Activated CD4-positive, alpha-beta memory T cell treated with anti-CD3 and anti-CD28 coated beads, Interleukin-2, amount 10 ng/mL, durations not matched to agents 7 days and 5 days (primary cell): ENCODE measurements around the gene ELP6. TPM values are rescaled to one million over a fixed set of nuclear protein-coding genes. Genes with fewer than 3 reads are reported as not detected.

ENCODE experiments used
- CTCF ChIA-PET: fragments of 350-600 bp; sonication (Branson Sonifier 250); formaldehyde crosslinking; loops from one replicate; lab custom pipeline; 2021; ENCODE audit warnings: antibody characterized with exemption, inconsistent platforms; lab: Charles Lee
- POLR2A ChIA-PET: fragments of 350-600 bp; sonication (Branson Sonifier 250); formaldehyde crosslinking; loops from one replicate; lab custom pipeline; 2021; ENCODE audit warnings: antibody characterized with exemption; lab: Charles Lee
- DNase-seq: peaks from one replicate; pipeline ENCODE4 v3.0.0-alpha.2; 2020
- H3K27ac Mint-ChIP-seq: one replicate; pipeline ENCODE4 v1.8.0; 2021; ENCODE audit warnings: mild to moderate bottlenecking, mixed read lengths
- H3K27me3 Mint-ChIP-seq: one replicate; pipeline ENCODE4 v1.8.0; 2021; ENCODE audit warnings: mixed read lengths
- H3K36me3 Mint-ChIP-seq: one replicate; pipeline ENCODE4 v1.8.0; 2021; ENCODE audit warnings: low read depth, mixed read lengths
- H3K4me1 Mint-ChIP-seq: one replicate; pipeline ENCODE4 v1.8.0; 2021; ENCODE audit warnings: mixed read lengths
- H3K4me3 Mint-ChIP-seq: one replicate; pipeline ENCODE4 v1.8.0; 2021; ENCODE audit warnings: mild to moderate bottlenecking, mixed read lengths
- H3K9me3 Mint-ChIP-seq: one replicate; pipeline ENCODE4 v1.8.0; 2021; ENCODE audit warnings: mixed read lengths
- total RNA-seq, 2 experiments: library from RNA; stranded (reverse); gene quantifications; one replicate each; pipeline ENCODE4 v1.2.3, GENCODE V29; 2021

Gene ELP6
- total RNA-seq: 10 to 100 TPM; 34.9 to 36.6 TPM

GRCh38 chr3:47513125-47513929 lies at the start of gene ELP6:
ELP6 (minus strand) TSS chr3:47513712; CDS start chr3:47513590, 122 bp downstream.
- peaks cover 32% of the 10 kb centered on the region for H3K36me3 Mint-ChIP-seq
- peak within 1 kb of the TSS; percentile 98 for H3K4me3 Mint-ChIP-seq
- H3K27me3 Mint-ChIP-seq: peaks cover 8% of the 10 kb centered on the region
- ChIA-PET POLR2A (interaction anchor here (0.5 to 2.2 kb wide), 13 partner anchors 9 to 312 kb away, joined by 3 to 11 read pairs (median 4); partner anchors contain the start of genes DHX30, PTPN23, SCAP and SMARCC1), CTCF (interaction anchor here (0.7 to 6.0 kb wide), 9 partner anchors 9 to 901 kb away, joined by 3 to 28 read pairs (median 3); no protein-coding TSS in a partner anchor)
- peaks cover 23% of the 10 kb centered on the region for H3K4me1 Mint-ChIP-seq
- H3K27ac Mint-ChIP-seq: peak within 1 kb of the TSS; percentile 98
- no peaks in the 10 kb centered on the region for H3K9me3 Mint-ChIP-seq
- DNase-seq: peak; percentile 97

GRCh38 chr3:47556351-47556750 lies 42.8 kb upstream of the ELP6 start:
- Mint-ChIP-seq H3K27ac (no peak overlapping the region), H3K9me3 (no peaks in the 10 kb centered on the region), H3K4me1 (no peaks in the 10 kb centered on the region), H3K36me3 (no peaks in the 10 kb centered on the region), H3K27me3 (peaks cover 15% of the 10 kb centered on the region), H3K4me3 (no peak overlapping the region)
- ChIA-PET CTCF (no interaction called here), POLR2A (interaction anchor here (0.9 kb wide), 1 partner anchor 8 kb away, joined by 3 read pairs; no protein-coding TSS in a partner anchor)
- no peak for DNase-seq

- H3K27me3 Mint-ChIP-seq: peaks cover 26% of the 10 kb centered on the region
- POLR2A ChIA-PET: no interaction called here
- H3K4me1 Mint-ChIP-seq: no peaks in the 10 kb centered on the region
- no peak overlapping the region for H3K27ac Mint-ChIP-seq
- no peaks in the 10 kb centered on the region for H3K36me3 Mint-ChIP-seq
- DNase-seq: no peak
- H3K9me3 Mint-ChIP-seq: no peaks in the 10 kb centered on the region
- no peak overlapping the region for H3K4me3 Mint-ChIP-seq
- CTCF ChIA-PET: no interaction called here
These were observed 40.8 kb upstream of the ELP6 start for GRCh38 chr3:47554335-47554734.

- no peak for DNase-seq
- no peaks in the 10 kb centered on the region for H3K36me3 Mint-ChIP-seq
- POLR2A ChIA-PET: no interaction called here
- H3K4me3 Mint-ChIP-seq: no peak overlapping the region
- H3K27ac Mint-ChIP-seq: no peak overlapping the region
- H3K27me3 Mint-ChIP-seq: peaks cover 28% of the 10 kb centered on the region
- no peaks in the 10 kb centered on the region for H3K4me1 Mint-ChIP-seq
- CTCF ChIA-PET: no interaction called here
- no peaks in the 10 kb centered on the region for H3K9me3 Mint-ChIP-seq
These were observed 39.9 kb upstream of the ELP6 start for GRCh38 chr3:47553407-47553806.

- ChIA-PET CTCF (no interaction called here), POLR2A (no interaction called here)
- Mint-ChIP-seq H3K27ac (no peak overlapping the region), H3K9me3 (no peaks in the 10 kb centered on the region), H3K36me3 (no peaks in the 10 kb centered on the region), H3K4me3 (no peak overlapping the region), H3K4me1 (no peaks in the 10 kb centered on the region), H3K27me3 (peaks cover 12% of the 10 kb centered on the region)
- DNase-seq: no peak
These were observed 29.1 kb upstream of the ELP6 start for GRCh38 chr3:47542471-47543173.

- CTCF ChIA-PET: no interaction called here
- H3K4me1 Mint-ChIP-seq: no peaks in the 10 kb centered on the region
These were observed 28.1 kb upstream of the ELP6 start for GRCh38 chr3:47541583-47542108.

GRCh38 chr3:47540281-47540680 lies 26.8 kb upstream of the ELP6 start:
- Mint-ChIP-seq H3K36me3 (no peaks in the 10 kb centered on the region), H3K9me3 (no peaks in the 10 kb centered on the region), H3K27ac (no peak overlapping the region), H3K4me3 (no peak overlapping the region), H3K27me3 (peaks cover 7% of the 10 kb centered on the region), H3K4me1 (no peaks in the 10 kb centered on the region)
- ChIA-PET POLR2A (interaction anchor here (1.1 kb wide), 1 partner anchor 27 kb away, joined by 3 read pairs; the partner anchor contains the start of gene ELP6), CTCF (interaction anchor here (0.7 to 1.6 kb wide), 3 partner anchors 18 to 273 kb away, joined by 3 to 6 read pairs (median 3); no protein-coding TSS in a partner anchor)
- DNase-seq: no peak

More at GRCh38 chr3:47541583-47542108, 28.1 kb upstream of the ELP6 start:
- no peak for DNase-seq
- H3K27ac Mint-ChIP-seq: no peak overlapping the region
- H3K4me3 Mint-ChIP-seq: no peak overlapping the region
- no peaks in the 10 kb centered on the region for H3K9me3 Mint-ChIP-seq
- POLR2A ChIA-PET: no interaction called here
- peaks cover 7% of the 10 kb centered on the region for H3K27me3 Mint-ChIP-seq
- no peaks in the 10 kb centered on the region for H3K36me3 Mint-ChIP-seq

- CTCF ChIA-PET: no interaction called here
- H3K36me3 Mint-ChIP-seq: no peaks in the 10 kb centered on the region
- H3K27ac Mint-ChIP-seq: no peak overlapping the region
- no peak for DNase-seq
- peaks cover 9% of the 10 kb centered on the region for H3K27me3 Mint-ChIP-seq
- H3K9me3 Mint-ChIP-seq: no peaks in the 10 kb centered on the region
- no peak overlapping the region for H3K4me3 Mint-ChIP-seq
- H3K4me1 Mint-ChIP-seq: no peaks in the 10 kb centered on the region
- POLR2A ChIA-PET: no interaction called here
These were observed 23.5 kb upstream of the ELP6 start for GRCh38 chr3:47536967-47537366.

GRCh38 chr3:47536221-47536891 lies 22.8 kb upstream of the ELP6 start:
- DNase-seq: no peak
- Mint-ChIP-seq H3K4me1 (no peaks in the 10 kb centered on the region), H3K27me3 (peaks cover 5% of the 10 kb centered on the region), H3K9me3 (no peaks in the 10 kb centered on the region), H3K4me3 (no peak overlapping the region), H3K27ac (no peak overlapping the region), H3K36me3 (no peaks in the 10 kb centered on the region)
- ChIA-PET CTCF (no interaction called here), POLR2A (no interaction called here)

- no peak overlapping the region for H3K4me3 Mint-ChIP-seq
- peaks cover 5% of the 10 kb centered on the region for H3K27me3 Mint-ChIP-seq
- no peaks in the 10 kb centered on the region for H3K4me1 Mint-ChIP-seq
- no peaks in the 10 kb centered on the region for H3K36me3 Mint-ChIP-seq
- CTCF ChIA-PET: interaction anchor here (0.6 to 5.1 kb wide), 5 partner anchors 11 to 304 kb away, joined by 3 to 25 read pairs (median 4); no protein-coding TSS in a partner anchor
- POLR2A ChIA-PET: no interaction called here
- no peak for DNase-seq
- no peak overlapping the region for H3K27ac Mint-ChIP-seq
- H3K9me3 Mint-ChIP-seq: no peaks in the 10 kb centered on the region
These were observed 20.5 kb upstream of the ELP6 start for GRCh38 chr3:47533996-47534454.

- no peak overlapping the region for H3K27ac Mint-ChIP-seq
- H3K4me3 Mint-ChIP-seq: no peak overlapping the region
- ChIA-PET CTCF (interaction anchor here (0.6 to 5.1 kb wide), 5 partner anchors 10 to 304 kb away, joined by 3 to 25 read pairs (median 4); no protein-coding TSS in a partner anchor), POLR2A (no interaction called here)
- no peak for DNase-seq
- no peaks in the 10 kb centered on the region for H3K36me3 Mint-ChIP-seq
- H3K9me3 Mint-ChIP-seq: no peaks in the 10 kb centered on the region
- H3K4me1 Mint-ChIP-seq: no peaks in the 10 kb centered on the region
- peaks cover 5% of the 10 kb centered on the region for H3K27me3 Mint-ChIP-seq
These were observed 20.0 kb upstream of the ELP6 start for GRCh38 chr3:47533481-47533880.

- no peak for DNase-seq
- peaks cover 2% of the 10 kb centered on the region for H3K36me3 Mint-ChIP-seq
- H3K4me3 Mint-ChIP-seq: no peak overlapping the region
- no peaks in the 10 kb centered on the region for H3K4me1 Mint-ChIP-seq
- H3K9me3 Mint-ChIP-seq: peaks cover 4% of the 10 kb centered on the region
- ChIA-PET POLR2A (no interaction called here), CTCF (no interaction called here)
- no peaks in the 10 kb centered on the region for H3K27me3 Mint-ChIP-seq
- H3K27ac Mint-ChIP-seq: no peak overlapping the region
These were observed 14.6 kb upstream of the ELP6 start for GRCh38 chr3:47527952-47528725.
